ENCODE measurements around the gene PCDH9.

Gene PCDH9

DNA sequence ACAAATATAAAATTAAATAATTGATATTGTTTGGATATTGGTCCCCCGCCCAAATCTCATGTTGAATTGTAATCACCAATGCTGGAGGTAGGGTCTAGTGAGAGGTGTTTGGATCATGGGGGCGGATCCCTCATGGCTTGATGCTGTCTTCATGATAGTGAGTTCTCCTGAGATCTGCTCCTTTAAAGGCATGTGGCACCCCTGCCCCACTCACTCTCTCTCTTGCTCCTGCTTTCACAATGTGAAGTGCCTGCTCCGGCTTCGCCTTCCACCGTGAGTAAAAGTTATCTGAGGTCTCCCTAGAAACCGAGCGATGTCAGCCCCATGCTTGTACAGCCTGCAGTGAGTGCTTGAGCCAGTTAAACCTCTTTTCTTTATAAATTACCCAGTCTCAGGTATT, 248.2 kb downstream of the PCDH9 start:
- Histone ChIP-seq H3K27me3 (ENCODE audit: insufficient read depth, low read length, poor library complexity) (no peaks in the 10 kb centered on the region), H3K79me1 (ENCODE audit: low read length) (no peaks in the 10 kb centered on the region), H3K27ac (ENCODE audit: low read depth, low read length) (no peak overlapping the region), H2BK120ac (ENCODE audit: low read depth, low read length) (no peak overlapping the region), H3K79me2 (ENCODE audit: control insufficient read depth, insufficient read depth, low read length) (no peaks in the 10 kb centered on the region), H3K36me3 (ENCODE audit: control insufficient read depth, insufficient read depth, low read length) (no peaks in the 10 kb centered on the region), H2AK5ac (ENCODE audit: low read length) (no peak overlapping the region), H3K56ac (ENCODE audit: low read length) (no peak overlapping the region), H3K4ac (ENCODE audit: low read depth, low read length) (no peak overlapping the region), H4K5ac (ENCODE audit: low read length) (no peak overlapping the region), H3K4me2 (ENCODE audit: low read length) (no peak overlapping the region), H3K9ac (ENCODE audit: low read length) (no peak overlapping the region), H4K8ac (ENCODE audit: low read depth, low read length) (no peak overlapping the region), H2BK5ac (ENCODE audit: low read length) (no peak overlapping the region), H3K4me1 (ENCODE audit: control insufficient read depth, low read depth, low read length) (no peaks in the 10 kb centered on the region), H3K18ac (ENCODE audit: low read length) (no peak overlapping the region), H2BK15ac (replicated peaks; ENCODE audit: low read depth) (no peak overlapping the region), H3K4me3 (ENCODE audit: low read length) (no peak overlapping the region), H3K23ac (ENCODE audit: low read length) (no peak overlapping the region)
- no CpG with 5 or more reads among the region's 7 CpGs for WGBS (ENCODE audit: extremely low coverage, insufficient coverage, low lambda C conversion rate)
- peak; percentile 18 for DNase-seq

DNA sequence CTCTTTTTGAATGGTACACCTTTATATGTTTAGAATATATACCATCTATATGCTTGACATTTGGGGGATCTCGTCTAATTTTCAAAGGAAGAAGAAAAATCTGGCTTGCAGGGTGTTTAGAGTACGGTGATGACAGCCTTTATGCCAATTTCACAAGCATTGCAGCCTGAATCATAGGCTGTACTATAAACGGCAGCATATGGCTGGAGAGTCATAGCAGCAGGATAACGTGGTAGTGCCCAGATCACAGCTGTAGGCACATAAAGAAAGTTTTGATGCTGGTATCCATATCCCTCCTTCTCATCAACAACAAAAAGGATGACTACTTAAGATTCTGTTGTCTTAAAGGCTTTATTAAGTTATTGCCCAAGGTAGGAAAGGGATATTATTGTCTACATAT, 253.0 kb downstream of the PCDH9 start:
- no peak overlapping the region for H3K56ac ChIP-seq (ENCODE audit: low read length)
- H3K27me3 ChIP-seq (ENCODE audit: insufficient read depth, low read length, poor library complexity) = no peaks in the 10 kb centered on the region
- H2BK5ac ChIP-seq (ENCODE audit: low read length) = no peak overlapping the region
- H3K4ac ChIP-seq (ENCODE audit: low read depth, low read length) = no peak overlapping the region
- H4K5ac ChIP-seq (ENCODE audit: low read length) = no peak overlapping the region
- H3K36me3 ChIP-seq (ENCODE audit: control insufficient read depth, insufficient read depth, low read length) = no peaks in the 10 kb centered on the region
- H3K79me2 ChIP-seq (ENCODE audit: control insufficient read depth, insufficient read depth, low read length) = no peaks in the 10 kb centered on the region
- no peak overlapping the region for H2AK5ac ChIP-seq (ENCODE audit: low read length)
- H3K9ac ChIP-seq (ENCODE audit: low read length) = no peak overlapping the region
- no peak overlapping the region for H2BK120ac ChIP-seq (ENCODE audit: low read depth, low read length)
- DNase-seq = no peak
- no peak overlapping the region for H4K8ac ChIP-seq (ENCODE audit: low read depth, low read length)
- no peak overlapping the region for H3K18ac ChIP-seq (ENCODE audit: low read length)
- no CpG with 5 or more reads among the region's 4 CpGs for WGBS (ENCODE audit: extremely low coverage, insufficient coverage, low lambda C conversion rate)
- H3K4me2 ChIP-seq (ENCODE audit: low read length) = no peak overlapping the region
- no peak overlapping the region for H3K27ac ChIP-seq (ENCODE audit: low read depth, low read length)
- H3K23ac ChIP-seq (ENCODE audit: low read length) = no peak overlapping the region
- no peak overlapping the region for H2BK15ac ChIP-seq (replicated peaks; ENCODE audit: low read depth)
- no peaks in the 10 kb centered on the region for H3K79me1 ChIP-seq (ENCODE audit: low read length)
- no peak overlapping the region for H3K4me3 ChIP-seq (ENCODE audit: low read length)
- H3K4me1 ChIP-seq (ENCODE audit: control insufficient read depth, low read depth, low read length) = no peaks in the 10 kb centered on the region

DNA sequence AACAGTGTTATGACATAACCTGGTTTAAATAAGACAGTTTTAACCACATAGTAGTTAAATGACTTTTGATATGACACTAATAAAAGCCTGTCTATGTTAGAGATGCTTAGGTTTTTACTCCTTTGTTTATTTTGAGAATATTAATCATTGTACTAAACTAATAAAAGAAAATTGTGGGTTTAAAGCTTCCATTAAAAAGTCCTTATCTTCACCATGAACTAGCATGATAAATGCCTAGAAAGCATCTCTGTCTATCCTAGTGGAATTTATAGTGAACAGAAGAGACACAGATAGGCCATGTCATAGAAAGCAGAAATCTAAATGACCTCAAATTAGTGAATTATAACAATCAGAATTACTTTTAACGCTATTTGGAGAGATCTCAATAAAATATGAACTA, 255.2 kb downstream of the PCDH9 start:
- Histone ChIP-seq H3K36me3 (ENCODE audit: control insufficient read depth, insufficient read depth, low read length) (no peaks in the 10 kb centered on the region), H3K79me2 (ENCODE audit: control insufficient read depth, insufficient read depth, low read length) (no peaks in the 10 kb centered on the region), H3K9ac (ENCODE audit: low read length) (no peak overlapping the region), H2AK5ac (ENCODE audit: low read length) (no peak overlapping the region), H3K4me1 (ENCODE audit: control insufficient read depth, low read depth, low read length) (no peaks in the 10 kb centered on the region), H3K27me3 (ENCODE audit: insufficient read depth, low read length, poor library complexity) (no peaks in the 10 kb centered on the region), H4K8ac (ENCODE audit: low read depth, low read length) (no peak overlapping the region), H3K4me3 (ENCODE audit: low read length) (no peak overlapping the region), H4K5ac (ENCODE audit: low read length) (no peak overlapping the region), H3K27ac (ENCODE audit: low read depth, low read length) (no peak overlapping the region), H3K79me1 (ENCODE audit: low read length) (no peaks in the 10 kb centered on the region), H2BK120ac (ENCODE audit: low read depth, low read length) (no peak overlapping the region), H3K23ac (ENCODE audit: low read length) (no peak overlapping the region), H3K18ac (ENCODE audit: low read length) (no peak overlapping the region), H3K4ac (ENCODE audit: low read depth, low read length) (no peak overlapping the region), H2BK5ac (ENCODE audit: low read length) (no peak overlapping the region), H2BK15ac (replicated peaks; ENCODE audit: low read depth) (no peak overlapping the region), H3K56ac (ENCODE audit: low read length) (no peak overlapping the region), H3K4me2 (ENCODE audit: low read length) (no peak overlapping the region)
- no peak for DNase-seq
- WGBS (ENCODE audit: extremely low coverage, insufficient coverage, low lambda C conversion rate) = no CpG with 5 or more reads among the region's 1 CpG

- no CpG with 5 or more reads among the region's 1 CpG for WGBS (ENCODE audit: extremely low coverage, insufficient coverage, low lambda C conversion rate)
- Histone ChIP-seq H4K5ac (ENCODE audit: low read length) (no peak overlapping the region), H3K23ac (ENCODE audit: low read length) (no peak overlapping the region), H3K36me3 (ENCODE audit: control insufficient read depth, insufficient read depth, low read length) (no peaks in the 10 kb centered on the region), H3K9ac (ENCODE audit: low read length) (no peak overlapping the region), H2AK5ac (ENCODE audit: low read length) (no peak overlapping the region), H3K4me1 (ENCODE audit: control insufficient read depth, low read depth, low read length) (no peaks in the 10 kb centered on the region), H2BK120ac (ENCODE audit: low read depth, low read length) (no peak overlapping the region), H4K8ac (ENCODE audit: low read depth, low read length) (no peak overlapping the region), H3K79me2 (ENCODE audit: control insufficient read depth, insufficient read depth, low read length) (no peaks in the 10 kb centered on the region), H3K18ac (ENCODE audit: low read length) (no peak overlapping the region), H3K56ac (ENCODE audit: low read length) (no peak overlapping the region), H2BK5ac (ENCODE audit: low read length) (no peak overlapping the region), H2BK15ac (replicated peaks; ENCODE audit: low read depth) (no peak overlapping the region), H3K27ac (ENCODE audit: low read depth, low read length) (no peak overlapping the region), H3K4me2 (ENCODE audit: low read length) (no peak overlapping the region), H3K4ac (ENCODE audit: low read depth, low read length) (no peak overlapping the region), H3K4me3 (ENCODE audit: low read length) (no peak overlapping the region), H3K79me1 (ENCODE audit: low read length) (no peaks in the 10 kb centered on the region), H3K27me3 (ENCODE audit: insufficient read depth, low read length, poor library complexity) (no peaks in the 10 kb centered on the region)
- DNase-seq = no peak
Measured at GRCh38 chr13:66974174-66974573, 256.0 kb downstream of the PCDH9 start.

- Histone ChIP-seq H3K56ac (ENCODE audit: low read length) (no peak overlapping the region), H2AK5ac (ENCODE audit: low read length) (no peak overlapping the region)
Measured at GRCh38 chr13:66972659-66973058, 257.5 kb downstream of the PCDH9 start.

DNA sequence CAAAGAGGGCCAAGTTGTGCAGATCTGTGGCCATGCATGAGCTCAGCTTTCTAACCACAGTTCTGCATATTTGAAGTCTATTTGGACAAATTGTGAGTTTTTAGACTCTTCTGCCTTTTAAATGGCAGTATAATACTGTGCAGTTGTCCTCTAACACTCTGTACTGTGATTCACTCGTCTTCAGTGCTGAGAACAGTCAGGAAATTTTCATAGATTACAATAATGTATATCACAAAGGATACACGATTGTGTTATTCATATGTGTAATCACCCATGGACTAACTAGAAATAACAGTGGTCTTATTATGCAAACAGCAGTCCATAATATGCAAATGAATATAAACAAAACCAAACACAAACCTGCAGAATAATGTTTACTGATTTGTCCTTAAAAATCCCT, 259.1 kb downstream of the PCDH9 start:
- no peak for DNase-seq
- Histone ChIP-seq H3K4me2 (ENCODE audit: low read length) (no peak overlapping the region), H3K4ac (ENCODE audit: low read depth, low read length) (no peak overlapping the region), H3K27me3 (ENCODE audit: insufficient read depth, low read length, poor library complexity) (no peaks in the 10 kb centered on the region), H2BK5ac (ENCODE audit: low read length) (no peak overlapping the region), H3K79me2 (ENCODE audit: control insufficient read depth, insufficient read depth, low read length) (no peaks in the 10 kb centered on the region), H3K23ac (ENCODE audit: low read length) (no peak overlapping the region), H3K79me1 (ENCODE audit: low read length) (no peaks in the 10 kb centered on the region), H2AK5ac (ENCODE audit: low read length) (no peak overlapping the region), H4K5ac (ENCODE audit: low read length) (no peak overlapping the region), H3K9ac (ENCODE audit: low read length) (no peak overlapping the region), H3K36me3 (ENCODE audit: control insufficient read depth, insufficient read depth, low read length) (no peaks in the 10 kb centered on the region), H2BK15ac (replicated peaks; ENCODE audit: low read depth) (no peak overlapping the region), H3K4me3 (ENCODE audit: low read length) (no peak overlapping the region), H3K56ac (ENCODE audit: low read length) (no peak overlapping the region), H3K18ac (ENCODE audit: low read length) (no peak overlapping the region), H3K4me1 (ENCODE audit: control insufficient read depth, low read depth, low read length) (no peaks in the 10 kb centered on the region), H2BK120ac (ENCODE audit: low read depth, low read length) (no peak overlapping the region), H3K27ac (ENCODE audit: low read depth, low read length) (no peak overlapping the region), H4K8ac (ENCODE audit: low read depth, low read length) (no peak overlapping the region)
- no CpG with 5 or more reads among the region's 2 CpGs for WGBS (ENCODE audit: extremely low coverage, insufficient coverage, low lambda C conversion rate)

More at GRCh38 chr13:66972659-66973058, 257.5 kb downstream of the PCDH9 start:
- Histone ChIP-seq H3K4me3 (ENCODE audit: low read length) (no peak overlapping the region), H3K36me3 (ENCODE audit: control insufficient read depth, insufficient read depth, low read length) (no peaks in the 10 kb centered on the region), H3K27ac (ENCODE audit: low read depth, low read length) (no peak overlapping the region), H4K5ac (ENCODE audit: low read length) (no peak overlapping the region), H3K4ac (ENCODE audit: low read depth, low read length) (no peak overlapping the region), H3K18ac (ENCODE audit: low read length) (no peak overlapping the region), H3K79me1 (ENCODE audit: low read length) (no peaks in the 10 kb centered on the region), H2BK120ac (ENCODE audit: low read depth, low read length) (no peak overlapping the region), H3K4me2 (ENCODE audit: low read length) (no peak overlapping the region), H2BK5ac (ENCODE audit: low read length) (no peak overlapping the region), H3K23ac (ENCODE audit: low read length) (no peak overlapping the region), H3K79me2 (ENCODE audit: control insufficient read depth, insufficient read depth, low read length) (no peaks in the 10 kb centered on the region), H3K9ac (ENCODE audit: low read length) (no peak overlapping the region), H2BK15ac (replicated peaks; ENCODE audit: low read depth) (no peak overlapping the region), H4K8ac (ENCODE audit: low read depth, low read length) (no peak overlapping the region), H3K4me1 (ENCODE audit: control insufficient read depth, low read depth, low read length) (no peaks in the 10 kb centered on the region), H3K27me3 (ENCODE audit: insufficient read depth, low read length, poor library complexity) (no peaks in the 10 kb centered on the region)
- no CpG with 5 or more reads among the region's 3 CpGs for WGBS (ENCODE audit: extremely low coverage, insufficient coverage, low lambda C conversion rate)
- no peak for DNase-seq
